ENCODE measurements around the gene PDE3A. TPM values are rescaled to one million over a fixed set of nuclear protein-coding genes. Genes with fewer than 3 reads are reported as not detected.

Gene PDE3A
- total RNA-seq, 1 donor: 14.8 TPM

DNA sequence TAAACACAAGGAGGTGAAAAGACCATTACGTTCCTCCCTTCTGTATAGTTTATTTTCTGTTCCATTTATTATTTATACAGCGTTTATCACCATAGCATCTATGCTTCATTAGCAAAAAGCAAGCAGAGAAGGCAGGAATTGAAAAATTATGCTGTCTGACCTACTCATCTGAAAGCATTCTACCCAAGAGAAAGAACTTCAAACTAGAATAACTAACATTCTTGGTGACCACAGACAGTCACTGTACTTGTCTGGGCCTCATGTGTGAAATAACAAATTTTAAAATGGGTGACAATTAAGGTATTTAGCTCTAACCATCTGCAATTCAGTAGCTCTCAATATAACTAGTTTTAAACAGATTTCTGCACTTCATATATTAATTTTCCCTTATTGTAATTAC, 29.3 kb upstream of the PDE3A start:
- Histone ChIP-seq H2AFZ (ENCODE audit: low read length) (no peak overlapping the region), H3K4me1 (ENCODE audit: insufficient read depth, low read length) (peaks cover 6% of the 10 kb centered on the region)
- TF ChIP-seq, protein P1, sequence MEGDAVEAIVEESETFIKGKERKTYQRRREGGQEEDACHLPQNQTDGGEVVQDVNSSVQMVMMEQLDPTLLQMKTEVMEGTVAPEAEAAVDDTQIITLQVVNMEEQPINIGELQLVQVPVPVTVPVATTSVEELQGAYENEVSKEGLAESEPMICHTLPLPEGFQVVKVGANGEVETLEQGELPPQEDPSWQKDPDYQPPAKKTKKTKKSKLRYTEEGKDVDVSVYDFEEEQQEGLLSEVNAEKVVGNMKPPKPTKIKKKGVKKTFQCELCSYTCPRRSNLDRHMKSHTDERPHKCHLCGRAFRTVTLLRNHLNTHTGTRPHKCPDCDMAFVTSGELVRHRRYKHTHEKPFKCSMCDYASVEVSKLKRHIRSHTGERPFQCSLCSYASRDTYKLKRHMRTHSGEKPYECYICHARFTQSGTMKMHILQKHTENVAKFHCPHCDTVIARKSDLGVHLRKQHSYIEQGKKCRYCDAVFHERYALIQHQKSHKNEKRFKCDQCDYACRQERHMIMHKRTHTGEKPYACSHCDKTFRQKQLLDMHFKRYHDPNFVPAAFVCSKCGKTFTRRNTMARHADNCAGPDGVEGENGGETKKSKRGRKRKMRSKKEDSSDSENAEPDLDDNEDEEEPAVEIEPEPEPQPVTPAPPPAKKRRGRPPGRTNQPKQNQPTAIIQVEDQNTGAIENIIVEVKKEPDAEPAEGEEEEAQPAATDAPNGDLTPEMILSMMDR (IDR thresholded peaks at IDR 0.05; ENCODE audit: extremely low read depth, low read depth, low read length): no peak

DNA sequence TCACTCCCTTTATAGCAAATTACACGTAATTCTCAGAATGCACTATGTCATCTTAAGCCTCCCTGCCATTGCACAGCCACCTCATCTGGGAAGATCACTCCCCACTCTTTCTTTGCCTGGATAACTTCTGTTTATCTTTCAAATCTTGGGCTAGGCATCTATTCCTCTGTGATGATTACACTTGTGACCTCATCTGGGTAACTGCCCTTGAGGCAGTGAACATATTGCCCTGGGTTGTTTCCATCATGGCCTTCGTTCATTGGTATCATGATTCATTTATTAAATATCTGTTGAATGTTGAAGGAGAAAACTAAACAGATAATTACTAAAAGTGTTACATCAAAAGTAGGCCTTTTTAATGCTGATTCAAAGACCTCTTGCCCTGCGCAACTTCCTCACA, 26.2 kb upstream of the PDE3A start:
- Histone ChIP-seq H3K4me2 (ENCODE audit: insufficient read depth, low read length) (no peak overlapping the region), H3K9me3 (ENCODE audit: low read depth, low read length) (no peaks in the 10 kb centered on the region), H3K27me3 (ENCODE audit: insufficient read depth, low read length) (no peaks in the 10 kb centered on the region), H3K4me1 (ENCODE audit: insufficient read depth, low read length) (peaks cover 6% of the 10 kb centered on the region), H3K27ac (ENCODE audit: low read depth, low read length) (peak overlapping the region; percentile 64), H4K20me1 (ENCODE audit: insufficient read depth, low read length) (no peaks in the 10 kb centered on the region), H3K4me3 (ENCODE audit: insufficient read depth, low read length) (no peak overlapping the region), H3K79me2 (ENCODE audit: insufficient read depth, low read length) (no peaks in the 10 kb centered on the region), H2AFZ (ENCODE audit: low read length) (peak overlapping the region; percentile 53), H3K36me3 (ENCODE audit: insufficient read depth, low read length) (no peaks in the 10 kb centered on the region)
- no peak for DNase-seq (ENCODE audit: insufficient read length, low spot score, missing footprints)
- TF ChIP-seq, protein P1 (IDR thresholded peaks at IDR 0.05; ENCODE audit: extremely low read depth, low read depth, low read length): no peak

More for the DNA sequence above, 29.3 kb upstream of the PDE3A start:
- Histone ChIP-seq H3K27ac (ENCODE audit: low read depth, low read length) (no peak overlapping the region), H3K4me3 (ENCODE audit: insufficient read depth, low read length) (no peak overlapping the region), H3K79me2 (ENCODE audit: insufficient read depth, low read length) (no peaks in the 10 kb centered on the region), H3K9me3 (ENCODE audit: low read depth, low read length) (no peaks in the 10 kb centered on the region), H3K36me3 (ENCODE audit: insufficient read depth, low read length) (no peaks in the 10 kb centered on the region), H4K20me1 (ENCODE audit: insufficient read depth, low read length) (no peaks in the 10 kb centered on the region), H3K27me3 (ENCODE audit: insufficient read depth, low read length) (no peaks in the 10 kb centered on the region), H3K4me2 (ENCODE audit: insufficient read depth, low read length) (no peak overlapping the region)
- DNase-seq (ENCODE audit: insufficient read length, low spot score, missing footprints): no peak

DNA sequence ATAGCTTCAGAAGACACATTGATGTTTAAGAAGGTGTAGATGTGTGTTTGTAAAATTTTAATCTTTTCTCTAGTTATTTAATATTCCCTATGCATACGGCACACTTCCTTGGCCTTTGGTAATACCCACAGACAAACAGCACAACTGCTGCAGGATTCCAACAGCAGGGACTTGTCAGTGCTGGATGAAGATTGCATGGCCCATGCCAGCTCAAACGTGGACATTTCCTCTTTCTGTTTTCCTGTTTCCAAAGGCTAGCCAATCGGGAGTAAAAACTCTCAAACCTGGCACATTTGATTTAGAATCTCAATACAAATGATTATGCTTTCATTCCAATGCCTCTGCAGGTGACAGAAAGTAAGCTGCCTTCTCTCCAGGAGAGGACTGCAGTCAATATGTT, 22.5 kb upstream of the PDE3A start:
- Histone ChIP-seq H3K79me2 (ENCODE audit: insufficient read depth, low read length) (no peaks in the 10 kb centered on the region), H3K36me3 (ENCODE audit: insufficient read depth, low read length) (no peaks in the 10 kb centered on the region), H3K9me3 (ENCODE audit: low read depth, low read length) (no peaks in the 10 kb centered on the region), H3K27me3 (ENCODE audit: insufficient read depth, low read length) (no peaks in the 10 kb centered on the region), H3K4me2 (ENCODE audit: insufficient read depth, low read length) (no peak overlapping the region), H3K27ac (ENCODE audit: low read depth, low read length) (no peak overlapping the region), H4K20me1 (ENCODE audit: insufficient read depth, low read length) (no peaks in the 10 kb centered on the region), H3K4me3 (ENCODE audit: insufficient read depth, low read length) (no peak overlapping the region), H2AFZ (ENCODE audit: low read length) (peak overlapping the region; percentile 85), H3K4me1 (ENCODE audit: insufficient read depth, low read length) (peaks cover 16% of the 10 kb centered on the region)
- TF ChIP-seq, protein P1 (IDR thresholded peaks at IDR 0.05; ENCODE audit: extremely low read depth, low read depth, low read length): no peak
- DNase-seq (ENCODE audit: insufficient read length, low spot score, missing footprints): no peak

DNA sequence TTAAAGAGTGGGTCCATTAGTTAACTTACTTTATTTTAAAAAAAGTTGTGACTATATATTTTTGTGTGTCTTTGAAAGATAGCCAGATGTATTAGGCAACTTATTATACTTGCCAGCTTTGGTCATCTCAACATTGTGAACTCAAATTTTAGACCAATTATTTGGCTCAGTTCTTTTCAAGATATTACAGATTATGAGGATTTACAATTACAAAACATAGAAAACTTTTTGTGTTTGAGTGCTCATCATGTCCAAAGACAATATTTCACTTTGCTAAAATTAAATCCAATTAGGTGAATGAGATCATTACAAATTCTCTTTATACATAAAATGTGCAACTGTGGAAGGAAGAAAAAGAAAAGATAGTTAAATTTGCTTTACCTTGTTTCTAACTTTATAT, 18.3 kb upstream of the PDE3A start:
- no peak for DNase-seq (ENCODE audit: insufficient read length, low spot score, missing footprints)
- peak overlapping the region; percentile 63 for H3K4me2 ChIP-seq (ENCODE audit: insufficient read depth, low read length)
- no peak overlapping the region for H2AFZ ChIP-seq (ENCODE audit: low read length)

More for the DNA sequence above, 18.3 kb upstream of the PDE3A start:
- Histone ChIP-seq H3K79me2 (ENCODE audit: insufficient read depth, low read length) (no peaks in the 10 kb centered on the region), H3K36me3 (ENCODE audit: insufficient read depth, low read length) (no peaks in the 10 kb centered on the region), H3K27me3 (ENCODE audit: insufficient read depth, low read length) (no peaks in the 10 kb centered on the region), H3K4me1 (ENCODE audit: insufficient read depth, low read length) (peaks cover 14% of the 10 kb centered on the region), H3K9me3 (ENCODE audit: low read depth, low read length) (no peaks in the 10 kb centered on the region), H3K4me3 (ENCODE audit: insufficient read depth, low read length) (peak overlapping the region; percentile 24), H4K20me1 (ENCODE audit: insufficient read depth, low read length) (no peaks in the 10 kb centered on the region), H3K27ac (ENCODE audit: low read depth, low read length) (peak overlapping the region; percentile 90)
- TF ChIP-seq, protein P1 (IDR thresholded peaks at IDR 0.05; ENCODE audit: extremely low read depth, low read depth, low read length): no peak

Data from osteoblast (primary cell).